GM12891 (cell line): Measurements from ENCODE around the gene YBEY.

Source experiments
- DNase-seq: peaks from one replicate; pipeline ENCODE4 v3.0.0; 2011; ENCODE audit warnings: low spot score; ENCODE audit not compliant: insufficient read length
- FAIRE-seq: peaks from 2 replicates; lab custom pipeline; 2011; peaks lifted over from hg19 to GRCh38; lab: Jason Lieb, UNC
- PAX5 ChIP-seq: IDR thresholded peaks from 2 replicates; pipeline ENCODE4 v1.6.1; 2011; ENCODE audit warnings: low read length, moderate library complexity, mild to moderate bottlenecking; ENCODE audit not compliant: insufficient read depth, severe bottlenecking
- POLR2A ChIP-seq: IDR thresholded peaks from 2 replicates; pipeline ENCODE4 v1.6.1; 2011; ENCODE audit warnings: low read depth, low read length, control low read depth
- POLR2AphosphoS5 ChIP-seq: IDR thresholded peaks from 2 replicates; pipeline ENCODE4 v1.6.1; 2011; ENCODE audit warnings: low read depth, low read length, control low read depth
- POU2F2 ChIP-seq: IDR thresholded peaks from 2 replicates; pipeline ENCODE4 v1.6.1; 2011; ENCODE audit warnings: low read depth, mild to moderate bottlenecking, control low read depth, low read length, moderate library complexity
- SPI1 ChIP-seq: IDR thresholded peaks from 2 replicates; pipeline ENCODE4 v1.6.1; 2011; ENCODE audit warnings: low read depth, low read length, control low read depth
- TAF1 ChIP-seq: IDR thresholded peaks from 2 replicates; pipeline ENCODE4 v1.6.1; 2011; ENCODE audit warnings: low read depth, low read length, control low read depth

YBEY gene

GRCh38 chr21:46274797-46275390 is 11.2 kb upstream of the YBEY start:
- TF ChIP-seq TAF1 (no peak), POLR2A (no peak), POLR2AphosphoS5 (no peak), SPI1 (no peak), PAX5 (no peak), POU2F2 (no peak)
- DNase-seq (no peak), FAIRE-seq (no peak)

- DNase-seq = no peak
- TF ChIP-seq POLR2AphosphoS5 (no peak), TAF1 (no peak), POLR2A (no peak), PAX5 (no peak), SPI1 (no peak), POU2F2 (no peak)
- no peak for FAIRE-seq
These were observed 2.0 kb upstream of the YBEY start for GRCh38 chr21:46284077-46284644.

- no peak for DNase-seq
- FAIRE-seq = no peak
These were observed 1.4 kb upstream of the YBEY start for GRCh38 chr21:46284733-46285132.

GRCh38 chr21:46285206-46285661 is 908 bp upstream of the YBEY start, which contains the start of gene MCM3AP:
MCM3AP (minus strand) TSS chr21:46285611; CDS start chr21:46285286, 325 bp downstream.
- DNase-seq = no peak

More at GRCh38 chr21:46284733-46285132, 1.4 kb upstream of the YBEY start:
- TF ChIP-seq POU2F2 (no peak), TAF1 (no peak), POLR2AphosphoS5 (no peak), SPI1 (peak; percentile 67), PAX5 (no peak)

GRCh38 chr21:46286648-46287002 is 483 bp downstream of the YBEY start:
- no peak for TF ChIP-seq SPI1
- no peak for TF ChIP-seq POU2F2
- TF ChIP-seq POLR2AphosphoS5 = no peak
- TF ChIP-seq TAF1 = no peak
- no peak for TF ChIP-seq PAX5
- TF ChIP-seq POLR2A = no peak
- FAIRE-seq = no peak
- DNase-seq = no peak

More at GRCh38 chr21:46285206-46285661, 908 bp upstream of the YBEY start, which contains the start of gene MCM3AP:
- no peak for FAIRE-seq
- TF ChIP-seq POLR2AphosphoS5 = no peak
- TF ChIP-seq POU2F2 = no peak
- no peak for TF ChIP-seq POLR2A
- no peak for TF ChIP-seq TAF1
- no peak for TF ChIP-seq PAX5
- no peak for TF ChIP-seq SPI1

GRCh38 chr21:46287541-46287940 is 1.4 kb downstream of the YBEY start:
- FAIRE-seq = no peak
- no peak for DNase-seq
- TF ChIP-seq SPI1 (no peak), PAX5 (no peak), POLR2AphosphoS5 (no peak), POLR2A (no peak), POU2F2 (no peak), TAF1 (no peak)

GRCh38 chr21:46289655-46290179 is 3.6 kb downstream of the YBEY start:
- DNase-seq (no peak), FAIRE-seq (peak; percentile 91)
- no peak for TF ChIP-seq SPI1
- no peak for TF ChIP-seq PAX5
- no peak for TF ChIP-seq POLR2AphosphoS5
- no peak for TF ChIP-seq TAF1
- no peak for TF ChIP-seq POU2F2
- no peak for TF ChIP-seq POLR2A

GRCh38 chr21:46291561-46291960 is 5.4 kb downstream of the YBEY start:
- TF ChIP-seq PAX5 = no peak
- TF ChIP-seq POLR2A = no peak
- TF ChIP-seq SPI1 = no peak
- no peak for TF ChIP-seq TAF1
- TF ChIP-seq POLR2AphosphoS5 = no peak
- no peak for TF ChIP-seq POU2F2
- no peak for FAIRE-seq

GRCh38 chr21:46294647-46295176 is 8.6 kb downstream of the YBEY start:
- peak; percentile 64 for FAIRE-seq
- DNase-seq = no peak
- peak; percentile 49 for TF ChIP-seq SPI1
- TF ChIP-seq TAF1 = no peak
- peak; percentile 38; the same call in 1 of the 2 replicates for TF ChIP-seq POLR2A

More at GRCh38 chr21:46291561-46291960, 5.4 kb downstream of the YBEY start:
- DNase-seq = no peak

- no peak for FAIRE-seq
- no peak for DNase-seq
- TF ChIP-seq POLR2A (no peak), POU2F2 (no peak), PAX5 (no peak)
These were observed 9.1 kb downstream of the YBEY start for GRCh38 chr21:46295177-46295770.
